Measurements from ENCODE around the gene POLR1B. TPM values are rescaled to one million over a fixed set of nuclear protein-coding genes. Genes with fewer than 3 reads are reported as not detected.

The POLR1B gene
- total RNA-seq, 4 donors from 2014 or later, result 6.8 to 41.4 (median 17.8) TPM

GRCh38 chr2:112584134-112584890 is 42.0 kb downstream of the POLR1B start, which contains the start of gene CHCHD5:
CHCHD5 (plus strand) TSS chr2:112584609; CDS start chr2:112584648, 39 bp downstream.
- TF ChIP-seq CTCF (IDR thresholded peaks at IDR 0.05), result peak; percentile 18 to 37 (median 26)
- peak in 1 of 2 donors; percentile 35 for TF ChIP-seq POLR2A (IDR thresholded peaks at IDR 0.05)
- peaks cover 5 to 7% of the 10 kb centered on the region in 2 donors for H3K4me1 ChIP-seq
- peak within 1 kb of the TSS; percentile 58 to 63 for H3K4me3 ChIP-seq
- peak within 1 kb of the TSS; percentile 89 to 94 for H3K27ac ChIP-seq
- intact Hi-C loops (cut with DNase I; ENCODE audit: low total_unique reads), result loop anchor here (10.0 kb wide), 1 partner anchor 100 kb away; the partner anchor contains the start of gene TTL
- no peaks in the 10 kb centered on the region for H3K27me3 ChIP-seq
- peak; percentile 95 to 96 for DNase-seq
- H3K9me3 ChIP-seq, result no peaks in the 10 kb centered on the region
- H3K36me3 ChIP-seq, result no peaks in the 10 kb centered on the region

GRCh38 chr2:112584891-112585250 is 42.6 kb downstream of the POLR1B start:
- Histone ChIP-seq H3K4me1 (peaks cover 5 to 7% of the 10 kb centered on the region in 2 donors), H3K9me3 (no peaks in the 10 kb centered on the region), H3K4me3 (peak overlapping the region; percentile 58 to 63), H3K36me3 (no peaks in the 10 kb centered on the region), H3K27ac (peak overlapping the region; percentile 89 to 94), H3K27me3 (no peaks in the 10 kb centered on the region)
- intact Hi-C loops (cut with DNase I; ENCODE audit: low total_unique reads), result loop anchor here (10.0 kb wide), 1 partner anchor 100 kb away; the partner anchor contains the start of gene TTL
- DNase-seq, result no peak
- TF ChIP-seq POLR2A (IDR thresholded peaks at IDR 0.05) (no peak), CTCF (IDR thresholded peaks at IDR 0.05) (no peak)

- DNase-seq, result no peak
- intact Hi-C loops (cut with DNase I; ENCODE audit: low total_unique reads), result loop anchor here (10.0 kb wide), 1 partner anchor 101 kb away; the partner anchor contains the start of gene TTL
- H3K36me3 ChIP-seq, result no peaks in the 10 kb centered on the region
- H3K9me3 ChIP-seq, result no peaks in the 10 kb centered on the region
- peak overlapping the region; percentile 89 to 94 for H3K27ac ChIP-seq
- H3K4me3 ChIP-seq, result peak overlapping the region; percentile 58 to 63
- no peaks in the 10 kb centered on the region for H3K27me3 ChIP-seq
- no peak for TF ChIP-seq CTCF (IDR thresholded peaks at IDR 0.05)
- TF ChIP-seq POLR2A (IDR thresholded peaks at IDR 0.05), result no peak
- H3K4me1 ChIP-seq, result peaks cover 5 to 7% of the 10 kb centered on the region in 2 donors
Observed at GRCh38 chr2:112585400-112585799, 43.1 kb downstream of the POLR1B start.

GRCh38 chr2:112585873-112586464 is 43.7 kb downstream of the POLR1B start:
- H3K27me3 ChIP-seq, result no peaks in the 10 kb centered on the region
- intact Hi-C loops (cut with DNase I; ENCODE audit: low total_unique reads), result loop anchor here (10.0 kb wide), 1 partner anchor 101 kb away; the partner anchor contains the start of gene TTL
- H3K4me1 ChIP-seq, result peaks cover 5 to 7% of the 10 kb centered on the region in 2 donors
- DNase-seq, result no peak
- H3K9me3 ChIP-seq, result no peaks in the 10 kb centered on the region
- H3K4me3 ChIP-seq, result no peak overlapping the region
- TF ChIP-seq POLR2A (IDR thresholded peaks at IDR 0.05) (no peak), CTCF (IDR thresholded peaks at IDR 0.05) (no peak)
- H3K27ac ChIP-seq, result no peak overlapping the region
- H3K36me3 ChIP-seq, result no peaks in the 10 kb centered on the region

GRCh38 chr2:112588611-112589045 is 46.4 kb downstream of the POLR1B start:
- intact Hi-C loops (cut with DNase I; ENCODE audit: low total_unique reads), result loop anchor here (10.0 kb wide), 1 partner anchor 104 kb away; the partner anchor contains the start of gene TTL
- no peak for TF ChIP-seq POLR2A (IDR thresholded peaks at IDR 0.05)
- no peak for TF ChIP-seq CTCF (IDR thresholded peaks at IDR 0.05)
- Histone ChIP-seq H3K36me3 (no peaks in the 10 kb centered on the region), H3K27me3 (no peaks in the 10 kb centered on the region), H3K27ac (no peak overlapping the region), H3K4me3 (no peak overlapping the region), H3K4me1 (peaks cover 0 to 5% of the 10 kb centered on the region in 2 donors), H3K9me3 (no peaks in the 10 kb centered on the region)
- no peak for DNase-seq
